Measurements from ENCODE around the gene ZMIZ1.

The ZMIZ1 gene

GRCh38 chr10:79295563-79295962 lies 226.8 kb downstream of the ZMIZ1 start:
- no peak for DNase-seq
- TF ChIP-seq CTCF (IDR thresholded peaks at IDR 0.05; ENCODE audit: low read depth, low read length) = no peak
- H3K27ac ChIP-seq = no peak overlapping the region
- H3K9me3 ChIP-seq (ENCODE audit: severe bottlenecking) = no peaks in the 10 kb centered on the region
- peaks cover 78% of the 10 kb centered on the region for H3K36me3 ChIP-seq
- no peak overlapping the region for H3K4me3 ChIP-seq (ENCODE audit: low read depth, low read length)
- no peaks in the 10 kb centered on the region for H3K27me3 ChIP-seq (ENCODE audit: insufficient read depth, low read depth, severe bottlenecking)

GRCh38 chr10:79296431-79296830 lies 227.7 kb downstream of the ZMIZ1 start:
- no peaks in the 10 kb centered on the region for H3K27me3 ChIP-seq (ENCODE audit: insufficient read depth, low read depth, severe bottlenecking)
- no peak for DNase-seq
- H3K27ac ChIP-seq = no peak overlapping the region
- no peak for TF ChIP-seq CTCF (IDR thresholded peaks at IDR 0.05; ENCODE audit: low read depth, low read length)
- H3K36me3 ChIP-seq = peaks cover 82% of the 10 kb centered on the region
- H3K4me3 ChIP-seq (ENCODE audit: low read depth, low read length) = no peak overlapping the region
- no peaks in the 10 kb centered on the region for H3K9me3 ChIP-seq (ENCODE audit: severe bottlenecking)

GRCh38 chr10:79298403-79299244 lies 229.9 kb downstream of the ZMIZ1 start:
- H3K27ac ChIP-seq = no peak overlapping the region
- DNase-seq = no peak
- no peaks in the 10 kb centered on the region for H3K9me3 ChIP-seq (ENCODE audit: severe bottlenecking)
- H3K4me3 ChIP-seq (ENCODE audit: low read depth, low read length) = no peak overlapping the region
- H3K27me3 ChIP-seq (ENCODE audit: insufficient read depth, low read depth, severe bottlenecking) = no peaks in the 10 kb centered on the region
- no peak for TF ChIP-seq CTCF (IDR thresholded peaks at IDR 0.05; ENCODE audit: low read depth, low read length)
- H3K36me3 ChIP-seq = peaks cover 82% of the 10 kb centered on the region

GRCh38 chr10:79299397-79300241 lies 230.9 kb downstream of the ZMIZ1 start:
- H3K27ac ChIP-seq = no peak overlapping the region
- TF ChIP-seq CTCF (IDR thresholded peaks at IDR 0.05; ENCODE audit: low read depth, low read length) = no peak
- peaks cover 83% of the 10 kb centered on the region for H3K36me3 ChIP-seq
- no peak for DNase-seq
- no peaks in the 10 kb centered on the region for H3K27me3 ChIP-seq (ENCODE audit: insufficient read depth, low read depth, severe bottlenecking)
- no peaks in the 10 kb centered on the region for H3K9me3 ChIP-seq (ENCODE audit: severe bottlenecking)
- no peak overlapping the region for H3K4me3 ChIP-seq (ENCODE audit: low read depth, low read length)

- Histone ChIP-seq H3K27ac (no peak overlapping the region), H3K27me3 (ENCODE audit: insufficient read depth, low read depth, severe bottlenecking) (no peaks in the 10 kb centered on the region), H3K36me3 (peaks cover 84% of the 10 kb centered on the region), H3K9me3 (ENCODE audit: severe bottlenecking) (no peaks in the 10 kb centered on the region), H3K4me3 (ENCODE audit: low read depth, low read length) (no peak overlapping the region)
- DNase-seq = no peak
- TF ChIP-seq CTCF (IDR thresholded peaks at IDR 0.05; ENCODE audit: low read depth, low read length) = no peak
Measured at GRCh38 chr10:79300711-79301110, 231.9 kb downstream of the ZMIZ1 start.

Data from WERI-Rb-1 (cell line).